Measurements from ENCODE around the gene NBPF14. TPM values are rescaled to one million over a fixed set of nuclear protein-coding genes. Genes with fewer than 3 reads are reported as not detected.

NBPF14 gene
- total RNA-seq, 1 donor from 2014 or later, result 6.6 TPM

Other genes with a start within 250 kb of the NBPF14 start
- gene PPIAL4G, start 112.7 kb downstream of the NBPF14 start, total RNA-seq, result not detected in 2 replicates
- gene NUDT4B, start 152.8 kb upstream of the NBPF14 start, total RNA-seq, result 26.9 and 28.2 TPM in 2 replicates
- gene PDE4DIP, start 248.4 kb upstream of the NBPF14 start, total RNA-seq, result 10.5 and 10.9 TPM in 2 replicates